ENCODE measurements around the gene NUDT4.
"Not testable (repeated sequence)": the region's sequence is repeated elsewhere in the genome, so short reads cannot be mapped to it uniquely, and the experiment has no call there.

The NUDT4 gene

DNA sequence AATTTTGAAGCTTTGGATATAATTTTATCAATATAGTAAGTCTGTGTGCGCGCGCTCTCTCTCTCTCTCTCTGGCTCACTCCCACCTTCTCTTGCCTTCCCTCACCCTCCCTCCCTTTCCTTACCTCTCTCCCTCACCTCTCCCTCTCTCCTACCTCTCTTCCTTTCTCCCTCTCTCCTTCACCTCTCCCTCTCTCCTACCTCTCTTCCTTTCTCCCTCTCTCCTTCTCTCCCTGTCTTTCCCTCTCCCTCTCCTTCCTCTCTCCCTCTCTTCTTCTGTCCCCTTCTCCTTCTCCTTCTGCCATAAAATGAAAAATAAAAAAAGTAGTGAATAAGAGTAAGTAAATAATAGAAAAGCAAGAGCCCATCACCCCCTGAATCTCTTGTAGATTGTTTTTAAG lies 9.0 kb upstream of the NUDT4 start:
- no peak for DNase-seq

DNA sequence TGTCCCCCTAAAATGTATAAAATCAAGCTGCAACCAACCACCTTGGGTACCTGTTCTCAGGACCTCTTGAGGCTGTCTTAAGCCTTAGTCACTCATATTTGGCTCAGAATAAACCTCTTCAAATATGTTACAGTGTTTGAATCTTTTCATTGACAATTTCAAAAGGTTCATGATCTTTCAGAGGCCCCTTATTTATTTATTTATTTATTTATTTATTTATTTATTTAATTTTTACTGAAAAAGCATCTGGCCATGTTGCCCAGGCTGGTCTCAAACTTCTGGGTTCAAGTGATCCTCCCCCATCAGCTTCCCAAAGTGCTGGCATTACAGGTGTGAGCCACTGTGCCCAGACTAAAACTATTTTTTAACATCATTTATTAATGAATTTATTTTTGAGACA lies 8.2 kb upstream of the NUDT4 start:
- no peak for DNase-seq

DNA sequence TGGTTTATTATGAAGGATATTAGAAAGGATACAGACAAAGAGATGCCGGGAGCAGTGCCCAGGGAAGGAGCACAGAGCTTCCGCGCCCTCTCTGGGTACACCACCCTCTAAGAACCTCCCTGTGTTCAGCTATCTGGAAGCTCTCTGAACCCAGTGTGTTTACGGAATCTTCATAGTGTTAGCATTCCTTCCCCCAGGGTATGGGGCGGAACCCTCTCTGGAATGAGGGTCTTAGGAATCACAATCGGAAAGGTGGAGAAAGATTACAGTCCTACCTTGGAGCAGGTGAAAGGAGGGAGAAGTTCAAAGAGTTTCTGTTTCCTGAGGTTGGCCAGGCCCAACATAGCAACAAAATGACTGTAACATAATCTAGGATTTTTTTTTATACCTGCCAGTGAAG lies 6.8 kb upstream of the NUDT4 start:
- DNase-seq: no peak

DNA sequence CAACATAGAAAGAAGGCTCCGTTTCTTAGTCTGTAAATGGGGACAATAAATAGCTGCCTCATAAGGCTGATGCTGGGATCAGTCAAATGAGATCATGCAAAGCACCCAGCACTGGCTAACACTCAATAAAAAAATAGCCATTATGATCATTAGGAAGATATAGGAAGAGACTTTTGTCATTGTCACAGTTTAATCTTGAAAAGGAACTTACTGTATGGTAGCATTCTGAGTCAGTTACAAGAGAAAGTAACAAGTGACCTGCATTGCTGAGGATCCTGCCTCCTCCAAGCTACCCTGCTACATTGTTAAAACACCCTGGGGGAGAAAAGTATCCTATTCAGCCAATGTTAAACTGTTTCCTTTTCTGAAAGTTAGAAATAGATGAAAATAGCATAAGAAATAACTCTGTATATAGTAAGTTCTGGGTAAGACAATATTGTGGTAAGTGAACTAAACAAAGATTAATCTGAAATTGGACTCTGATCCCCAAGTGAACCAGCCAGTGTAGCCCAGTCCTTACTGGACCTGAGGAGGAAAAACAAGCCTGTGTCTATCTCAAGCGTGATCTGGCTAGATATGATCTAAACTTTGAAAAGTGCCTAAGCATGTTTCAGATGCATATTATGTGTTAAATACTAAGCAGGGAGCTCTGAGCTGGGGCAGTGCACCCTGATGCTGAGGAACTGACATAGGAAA lies 3.6 kb upstream of the NUDT4 start:
- no peak for DNase-seq

DNA sequence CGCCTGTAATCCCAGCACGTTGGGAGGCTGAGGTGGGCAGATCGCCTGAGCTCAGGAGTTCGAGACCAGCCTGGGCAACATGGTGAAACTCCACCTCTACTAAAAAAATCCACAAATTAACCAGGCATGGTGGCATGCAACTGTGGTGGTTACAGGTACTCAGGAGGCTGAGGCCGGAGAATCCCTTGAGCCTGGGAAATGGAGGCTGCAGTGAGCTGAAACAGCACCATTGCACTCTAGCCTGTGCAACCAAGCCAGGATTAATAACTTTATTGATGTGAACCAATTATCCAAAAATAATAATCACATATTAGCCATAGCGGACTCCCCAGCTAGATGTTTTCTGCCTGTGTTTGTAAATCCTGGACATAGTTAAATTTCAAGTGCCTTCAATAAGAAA lies 1.8 kb upstream of the NUDT4 start:
- no peak for DNase-seq

DNA sequence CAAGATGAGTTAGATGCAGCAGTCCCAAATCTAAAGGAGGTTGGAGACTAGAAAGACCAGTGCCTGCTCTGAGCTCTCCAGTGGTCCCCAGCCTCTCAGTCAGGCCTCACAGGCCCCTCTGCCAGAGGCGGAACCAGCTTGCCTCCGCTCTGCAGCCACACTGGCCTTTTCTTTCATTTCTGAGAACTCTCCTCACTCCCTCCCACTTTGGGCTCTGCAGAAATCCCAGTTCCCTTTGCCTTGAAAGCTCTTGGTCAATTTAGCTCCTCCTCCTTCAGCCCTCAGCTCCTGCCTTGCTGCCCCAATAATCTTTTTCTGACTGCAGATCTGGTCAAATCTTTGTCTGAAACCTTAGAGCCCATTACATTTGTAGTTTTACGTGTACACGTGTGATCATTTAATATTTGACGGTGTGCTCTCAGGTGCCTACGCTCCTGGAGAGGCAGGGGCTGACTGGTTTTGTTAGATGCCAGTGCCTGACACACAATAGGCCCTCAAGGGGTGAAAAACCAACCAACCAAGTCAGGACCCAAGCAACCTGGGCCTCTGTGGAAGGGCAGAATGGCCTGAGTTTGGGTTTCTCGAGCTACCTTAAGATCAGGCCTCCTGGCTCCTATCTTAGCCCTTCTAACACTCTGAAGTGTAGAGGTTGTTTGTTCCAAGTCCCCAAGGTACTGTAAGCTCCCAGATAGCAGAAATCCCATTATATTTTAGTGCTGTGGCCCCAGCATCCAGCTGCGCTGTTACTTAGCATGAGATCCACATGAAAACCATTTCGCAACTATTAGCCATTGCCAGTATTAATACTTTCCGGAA lies 1.1 kb upstream of the NUDT4 start:
- DNase-seq: no peak

DNA sequence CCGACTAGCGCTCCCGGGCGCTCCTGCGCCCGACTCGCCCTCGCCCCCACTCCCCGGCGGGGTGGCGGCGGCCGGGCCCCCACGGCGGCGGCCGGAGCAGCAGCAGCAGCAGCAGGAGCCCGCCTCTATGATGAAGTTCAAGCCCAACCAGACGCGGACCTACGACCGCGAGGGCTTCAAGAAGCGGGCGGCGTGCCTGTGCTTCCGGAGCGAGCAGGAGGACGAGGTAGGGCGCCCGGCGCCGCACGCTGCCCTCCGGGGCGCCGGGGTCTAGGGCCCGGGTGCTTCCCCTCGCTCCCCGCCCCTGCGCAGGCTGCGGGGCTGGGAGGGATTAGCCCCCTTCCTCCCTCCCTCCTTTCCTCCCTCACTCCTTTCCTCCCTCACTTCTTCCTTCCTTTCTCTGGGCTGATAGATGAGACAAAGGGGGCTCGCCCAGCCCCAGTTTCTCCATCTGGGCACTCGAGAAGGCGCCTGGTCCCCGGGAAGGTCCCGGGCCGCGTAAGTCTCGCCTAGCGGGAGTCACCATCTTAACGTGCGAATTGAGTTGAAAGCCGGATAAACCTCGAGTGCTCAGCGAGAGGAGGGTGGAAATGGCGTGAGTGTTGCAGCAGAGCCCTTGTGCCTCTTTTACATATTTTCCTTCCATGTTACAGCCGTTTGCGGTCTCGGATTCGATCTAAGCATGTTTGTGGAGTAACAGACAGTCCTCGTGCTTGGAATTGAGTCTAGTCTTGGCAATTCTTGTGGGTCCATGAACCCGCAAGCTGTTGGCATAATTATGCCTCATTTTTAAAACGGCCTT lies 672 bp downstream of the NUDT4 start:
- DNase-seq: peak; percentile 26

DNA sequence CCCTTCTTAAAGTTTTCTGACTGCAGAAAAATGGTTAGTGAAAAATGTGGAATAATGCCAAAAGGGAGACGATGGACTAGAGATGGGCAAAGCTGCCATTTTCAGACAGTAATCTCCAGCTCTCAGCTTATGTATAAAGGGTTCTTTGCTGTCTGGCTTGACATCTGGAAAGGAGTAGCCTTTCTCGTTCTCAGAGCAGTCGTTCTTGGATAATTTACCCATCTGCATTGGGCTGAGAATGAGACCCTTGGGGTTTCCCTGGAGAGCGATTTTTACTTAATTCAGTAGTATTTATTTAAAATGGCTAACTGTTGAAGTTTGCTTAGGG lies 1.2 kb downstream of the NUDT4 start:
- no peak for DNase-seq

DNA sequence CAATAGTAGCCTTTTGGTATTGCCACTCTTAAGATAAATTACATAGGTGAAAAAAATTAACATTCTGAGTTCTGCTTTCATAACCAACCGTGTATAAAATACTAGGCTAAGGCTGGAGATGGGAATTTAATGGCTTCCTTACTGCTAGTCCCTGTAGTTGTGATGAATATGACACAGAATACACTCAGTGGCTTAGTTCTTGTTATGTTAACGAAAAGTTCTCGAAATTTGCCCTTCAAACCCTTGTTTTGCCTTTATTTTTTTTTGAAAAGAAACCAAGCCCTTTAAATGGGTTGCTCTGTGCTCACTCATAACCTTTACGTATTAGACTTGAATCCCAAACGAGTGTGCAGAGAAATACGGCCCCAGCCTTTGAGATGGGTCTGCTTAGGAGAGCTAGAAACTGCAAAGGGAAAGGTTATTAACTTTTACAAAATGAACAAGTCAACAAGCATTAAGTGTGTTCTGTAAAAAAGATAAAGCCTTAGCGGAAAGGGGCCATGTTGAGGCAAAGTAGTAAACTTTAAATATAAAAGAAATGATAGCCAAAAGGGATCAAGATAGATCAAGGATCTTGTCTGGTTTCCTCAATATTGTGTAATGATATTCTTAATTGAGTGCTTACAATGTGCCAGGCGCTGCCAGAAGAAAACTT lies 1.7 kb downstream of the NUDT4 start:
- peak; percentile 2 for DNase-seq

DNA sequence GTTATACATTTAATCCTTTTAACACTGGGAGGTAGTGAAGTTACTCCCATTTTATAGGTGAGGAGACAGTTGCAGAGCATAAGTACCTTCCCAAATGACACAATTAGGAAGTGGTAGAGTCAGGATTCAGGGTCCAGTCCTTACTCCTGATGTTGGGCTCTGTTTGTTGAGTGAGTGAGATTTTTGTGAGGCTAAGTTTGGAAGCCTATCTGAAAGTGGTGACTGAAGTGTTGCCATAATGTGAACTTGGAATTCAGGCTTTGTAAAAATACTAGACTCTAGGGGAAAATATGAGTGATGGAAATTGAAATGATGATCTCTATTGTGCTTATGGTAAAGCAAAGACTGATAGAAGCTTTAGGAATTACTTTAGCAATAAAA lies 2.2 kb downstream of the NUDT4 start:
- no peak for DNase-seq

DNA sequence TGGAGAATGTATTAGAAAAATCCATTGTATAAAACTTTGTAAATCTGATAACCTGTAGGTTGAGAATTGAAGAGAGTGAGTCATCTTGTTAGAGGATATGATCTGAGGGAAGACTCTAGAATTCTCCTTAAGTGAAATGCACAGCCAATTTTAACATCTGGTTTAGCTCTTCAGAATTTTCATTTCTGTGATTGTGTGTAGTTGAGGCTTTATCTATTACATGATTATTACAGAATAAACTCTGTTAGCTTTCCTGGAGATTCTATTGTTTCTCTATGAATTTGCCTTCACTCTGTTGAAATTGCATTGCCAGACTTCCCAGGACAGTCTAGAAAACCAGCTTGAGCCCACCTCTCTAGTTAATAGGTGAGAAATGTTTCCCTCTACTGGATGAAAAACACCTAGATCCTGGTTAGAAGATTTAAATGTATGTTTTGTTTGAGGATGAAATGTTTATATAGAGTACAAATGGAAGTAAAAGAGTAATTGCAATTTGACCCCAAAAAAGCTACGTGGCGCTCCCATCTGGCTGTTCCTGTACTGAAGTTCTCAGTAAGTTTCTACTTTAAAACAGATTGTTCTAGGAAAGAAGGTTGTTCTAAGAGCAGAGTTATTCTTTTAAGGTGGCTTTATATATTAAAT lies 2.9 kb downstream of the NUDT4 start:
- DNase-seq: peak; percentile 51

DNA sequence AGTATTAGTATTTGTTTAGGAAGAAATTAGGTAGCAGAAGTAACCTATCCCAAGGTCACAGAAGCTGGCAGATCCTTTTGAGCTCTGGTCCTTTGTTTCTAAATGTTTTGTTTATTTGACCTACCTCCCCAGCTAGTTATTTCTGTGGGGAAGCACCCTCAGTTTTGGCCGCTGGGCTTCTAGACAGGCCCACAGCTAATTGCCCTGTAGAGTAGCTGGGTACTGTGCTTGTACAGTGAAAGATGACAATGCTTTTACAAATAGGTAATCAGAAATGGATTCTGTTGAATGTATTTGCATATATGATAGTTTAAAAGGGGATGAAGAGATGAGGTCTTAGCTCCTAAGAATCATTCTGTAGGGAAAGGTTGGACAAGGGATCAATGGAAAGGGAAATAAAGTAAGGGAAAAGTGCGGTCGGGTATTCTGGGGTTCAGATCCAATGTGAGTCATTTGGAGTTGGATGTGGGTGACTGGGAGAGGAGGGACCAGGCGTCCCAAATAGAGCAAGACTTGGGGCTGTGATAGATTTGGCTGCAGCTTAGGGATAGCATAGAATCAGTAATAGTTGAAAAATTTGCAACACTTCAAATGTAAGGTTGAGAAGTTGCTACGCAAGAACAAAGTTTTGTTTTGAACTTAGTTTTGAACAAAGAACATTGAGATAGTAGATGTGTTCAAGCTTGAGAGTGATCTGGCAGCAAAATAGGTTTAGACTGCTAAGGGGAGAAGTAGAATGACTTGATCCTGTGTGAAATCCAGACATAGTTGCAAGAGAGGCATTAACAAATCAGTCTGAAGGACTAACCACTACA lies 3.6 kb downstream of the NUDT4 start:
- peak; percentile 11 for DNase-seq

DNA sequence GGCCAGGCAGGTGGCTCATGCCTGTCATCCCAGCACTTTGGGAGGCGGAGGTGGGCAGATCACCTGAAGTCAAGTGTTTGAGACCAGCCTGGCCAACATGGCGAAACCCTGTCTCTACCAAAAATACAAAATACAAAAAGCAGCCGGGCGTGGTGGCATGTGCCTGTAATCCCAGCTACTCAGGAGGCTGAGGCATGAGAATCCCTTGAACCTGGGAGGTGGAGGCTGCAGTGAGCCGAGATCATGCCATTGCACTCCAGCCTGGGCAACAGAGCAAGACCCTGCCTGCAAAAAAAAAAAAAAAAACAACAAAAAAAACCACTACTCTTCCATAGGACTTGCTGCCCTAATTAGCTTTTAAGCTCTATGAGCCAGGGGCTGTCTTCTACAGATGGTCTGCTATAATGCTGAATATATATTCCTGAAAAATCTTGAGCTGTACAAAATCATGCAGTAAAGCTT lies 4.3 kb downstream of the NUDT4 start:
- DNase-seq: not testable (repeated sequence)

DNA sequence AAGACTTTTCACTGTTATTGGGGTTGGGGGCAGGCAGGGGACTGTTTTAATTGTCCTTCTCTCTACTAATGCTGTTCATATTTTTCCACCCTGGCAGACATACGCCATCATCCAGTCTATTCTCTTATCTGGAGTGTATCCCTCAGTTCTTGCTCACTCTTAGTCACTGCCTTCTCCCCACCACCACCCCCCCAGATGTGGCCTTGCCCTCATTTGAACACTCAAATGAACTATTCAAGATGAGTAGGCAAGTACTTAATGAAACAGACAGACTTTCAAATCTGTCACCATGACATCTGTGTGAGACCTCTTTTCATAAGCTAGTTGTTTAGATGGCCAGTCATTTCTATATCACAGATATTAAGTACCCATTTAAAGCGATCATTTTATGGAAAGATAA lies 10.1 kb downstream of the NUDT4 start:
- no peak for DNase-seq

DNA sequence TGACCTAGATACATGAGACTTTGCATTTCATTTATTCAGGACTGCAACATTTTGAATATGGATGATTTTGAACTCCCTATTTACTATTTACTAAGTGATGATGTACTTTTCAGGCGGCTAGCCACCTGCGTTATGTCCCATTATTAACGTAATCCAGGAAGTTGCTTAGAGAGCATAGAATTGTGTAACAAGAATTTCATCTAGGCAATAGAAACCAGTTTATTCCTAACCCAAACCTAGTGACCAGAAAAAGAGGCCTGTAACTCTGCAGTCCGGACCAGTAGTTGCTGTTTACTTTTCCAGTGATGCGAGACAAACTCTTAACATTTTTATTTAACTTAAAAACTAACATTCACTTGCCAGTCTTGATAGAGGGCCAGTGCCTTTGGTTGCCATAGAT lies 12.3 kb downstream of the NUDT4 start:
- no peak for DNase-seq

DNA sequence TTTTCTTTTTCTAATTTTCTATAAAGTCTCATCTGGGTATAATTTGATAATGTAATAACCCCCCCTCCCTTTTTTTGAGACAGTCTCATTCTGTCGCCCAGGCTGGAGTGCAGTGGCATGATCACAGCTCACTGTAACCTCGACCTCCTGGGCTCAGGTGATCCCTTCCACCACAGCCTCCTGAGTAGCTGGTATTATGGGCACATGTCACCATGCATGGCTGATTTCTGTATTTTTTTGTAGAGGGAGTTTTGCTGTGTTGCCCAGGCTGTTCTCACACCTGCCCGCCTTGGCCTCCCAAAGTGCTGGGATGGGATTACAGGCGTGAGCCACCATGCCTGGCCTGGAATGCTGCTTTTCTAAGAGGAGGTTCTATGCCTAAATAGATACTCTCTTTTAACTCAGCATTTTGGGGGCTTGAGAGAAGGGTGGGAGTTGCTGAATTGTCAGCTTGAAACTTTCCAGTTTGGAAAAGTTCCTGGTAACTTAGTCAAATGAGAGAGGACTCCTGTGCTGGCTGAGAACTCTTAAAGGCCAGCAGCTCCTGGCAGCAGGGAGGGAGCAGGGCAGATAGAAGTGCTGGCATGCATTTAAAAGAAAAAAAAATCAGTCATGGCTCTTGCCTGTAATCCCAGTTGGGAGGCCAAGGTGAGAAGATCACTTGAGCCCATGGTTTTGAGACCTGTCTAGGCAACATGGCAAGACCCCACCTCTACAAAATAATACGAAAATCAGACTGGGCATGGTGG lies 13.0 kb downstream of the NUDT4 start:
- DNase-seq: no peak

DNA sequence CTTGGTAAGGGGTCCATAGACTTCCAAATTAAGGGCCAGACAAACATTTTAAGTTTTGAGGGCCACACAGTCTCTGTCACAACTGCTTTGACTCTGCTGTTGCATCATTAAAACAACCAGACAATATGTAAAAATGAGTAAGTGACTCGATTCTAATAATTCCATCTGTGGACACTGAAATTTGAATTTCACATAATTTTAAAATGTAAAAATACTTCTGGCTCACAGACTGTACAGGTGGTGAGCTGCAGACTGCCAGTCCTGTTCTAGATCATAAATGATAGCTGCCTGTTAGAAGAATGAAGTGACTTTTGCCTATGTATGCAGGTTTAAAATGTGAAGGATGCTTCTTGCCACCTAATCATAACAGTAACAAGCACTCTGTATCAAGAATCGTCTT lies 15.7 kb downstream of the NUDT4 start:
- DNase-seq: no peak

DNA sequence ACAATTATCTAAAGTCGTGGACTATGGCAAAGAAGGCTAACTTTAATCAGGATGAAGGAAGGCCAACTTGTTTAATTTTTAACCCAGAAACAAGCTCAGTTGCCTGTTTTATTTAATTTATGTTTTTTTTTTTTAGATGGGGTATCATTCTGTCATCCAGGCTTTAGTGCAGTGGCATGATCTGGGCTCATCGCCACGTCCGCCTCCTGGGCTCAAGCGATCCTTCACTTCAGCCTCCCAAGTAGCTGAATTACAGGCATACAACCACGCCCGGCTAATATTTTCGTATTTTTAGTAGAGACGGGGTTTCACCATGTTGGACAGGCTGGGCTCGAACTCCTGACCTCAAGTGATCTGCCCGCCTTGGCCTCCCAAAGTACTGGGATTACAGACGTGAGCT lies 19.7 kb downstream of the NUDT4 start:
- DNase-seq: no peak

DNA sequence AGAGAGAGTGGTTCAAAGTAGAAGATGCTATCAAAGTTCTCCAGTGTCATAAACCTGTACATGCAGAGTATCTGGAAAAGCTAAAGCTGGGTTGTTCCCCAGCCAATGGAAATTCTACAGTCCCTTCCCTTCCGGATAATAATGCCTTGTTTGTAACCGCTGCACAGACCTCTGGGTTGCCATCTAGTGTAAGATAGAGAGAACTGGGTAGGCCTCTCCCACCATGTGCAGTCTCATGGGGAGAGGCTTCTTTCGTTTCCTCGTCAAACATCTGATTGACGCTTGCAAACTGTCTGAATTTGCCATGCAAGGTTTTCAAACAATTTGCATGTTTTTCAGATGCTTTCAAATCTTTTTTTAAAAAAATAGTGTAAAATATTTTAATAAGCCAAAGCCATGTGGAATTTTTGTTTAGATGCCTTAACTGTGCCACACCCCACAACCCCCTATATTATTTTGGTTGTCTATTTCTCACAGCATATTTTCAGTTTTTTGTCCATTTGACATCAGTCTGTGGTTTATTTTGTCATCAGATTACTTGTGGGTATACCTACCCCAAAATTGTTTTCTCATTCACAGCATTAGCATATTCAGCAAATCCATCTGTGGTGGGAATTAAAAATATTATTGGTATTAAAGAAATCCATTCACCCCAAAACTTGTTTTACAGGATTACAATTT lies 21.6 kb downstream of the NUDT4 start:
- not testable (repeated sequence) for DNase-seq
